GM12891 (cell line): ENCODE results near the gene NSF.

Source experiments
- PAX5 ChIP-seq: IDR thresholded peaks from 2 replicates; pipeline ENCODE4 v1.6.1; 2011; ENCODE audit warnings: low read length, moderate library complexity, mild to moderate bottlenecking; ENCODE audit not compliant: insufficient read depth, severe bottlenecking
- POLR2A ChIP-seq: IDR thresholded peaks from 2 replicates; pipeline ENCODE4 v1.6.1; 2011; ENCODE audit warnings: low read depth, low read length, control low read depth
- POLR2AphosphoS5 ChIP-seq: IDR thresholded peaks from 2 replicates; pipeline ENCODE4 v1.6.1; 2011; ENCODE audit warnings: low read depth, low read length, control low read depth
- POU2F2 ChIP-seq: IDR thresholded peaks from 2 replicates; pipeline ENCODE4 v1.6.1; 2011; ENCODE audit warnings: low read depth, mild to moderate bottlenecking, control low read depth, low read length, moderate library complexity
- TAF1 ChIP-seq: IDR thresholded peaks from 2 replicates; pipeline ENCODE4 v1.6.1; 2011; ENCODE audit warnings: low read depth, low read length, control low read depth

DNA sequence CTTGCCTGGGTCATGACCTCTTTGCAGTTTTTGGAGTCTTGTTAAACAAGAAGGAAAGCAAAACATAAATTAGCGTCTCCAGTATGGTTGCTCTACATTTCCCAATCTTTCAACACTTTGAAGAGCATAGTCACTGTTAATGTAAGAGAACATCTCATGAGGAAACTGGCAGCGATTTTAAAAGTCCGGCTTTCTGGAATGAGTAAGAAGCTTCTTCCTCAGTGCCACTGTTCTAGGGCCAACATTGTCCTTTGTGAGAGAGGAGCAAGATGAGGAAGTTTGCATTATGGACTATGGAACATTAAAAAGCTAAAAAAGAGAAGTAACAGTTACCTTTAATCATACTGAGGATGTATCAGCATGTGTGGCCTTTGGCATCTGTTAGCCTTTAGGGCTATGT is 154.9 kb downstream of the NSF start:
- TF ChIP-seq TAF1 (no peak), POLR2A (no peak), POLR2AphosphoS5 (no peak), POU2F2 (no peak), PAX5 (no peak)
